GM23248 (cell line): ENCODE data around the gene CNTN4.

Experiments used
- EZH2 ChIP-seq: fragments of 200-600 bp; sonication (generic); IDR thresholded peaks from 2 replicates; pipeline ENCODE4 v1.6.1; 2018; ENCODE audit warnings: antibody characterized with exemption, mild to moderate bottlenecking; ENCODE audit not compliant: insufficient read depth, poor library complexity, severe bottlenecking
- EZH2phosphoT487 ChIP-seq: fragments of 200-600 bp; sonication (generic); IDR thresholded peaks from 2 replicates; pipeline ENCODE4 v1.6.1; 2018; ENCODE audit warnings: antibody characterized with exemption, moderate library complexity, mild to moderate bottlenecking, low read depth; ENCODE audit not compliant: insufficient read depth

- TF ChIP-seq EZH2 (no peak), EZH2phosphoT487 (no peak)
Observed at GRCh38 chr3:2823437-2824211, 725.0 kb downstream of the CNTN4 start.
